KOPT-K1 (cell line): Measurements from ENCODE around the gene CDH7.

ENCODE experiments used
- H3K27ac ChIP-seq: fragments of 200-600 bp; sonication (generic); 2 replicates; pipeline ENCODE4 v1.5.1; 2016; ENCODE audit warnings: antibody characterized with exemption, mild to moderate bottlenecking, low read depth, low read length; ENCODE audit not compliant: poor library complexity, severe bottlenecking
- H3K36me3 ChIP-seq: fragments of 200-600 bp; sonication (generic); 2 replicates; pipeline ENCODE4 v1.5.1; 2017; ENCODE audit warnings: antibody characterized with exemption, mild to moderate bottlenecking, low read length, moderate library complexity; ENCODE audit not compliant: insufficient read depth
- H3K9me3 ChIP-seq: fragments of 200-600 bp; sonication (generic); 2 replicates; pipeline ENCODE4 v1.5.1; 2017; ENCODE audit warnings: antibody characterized with exemption, low read length, mild to moderate bottlenecking; ENCODE audit not compliant: insufficient read depth, poor library complexity, severe bottlenecking

The CDH7 gene

DNA sequence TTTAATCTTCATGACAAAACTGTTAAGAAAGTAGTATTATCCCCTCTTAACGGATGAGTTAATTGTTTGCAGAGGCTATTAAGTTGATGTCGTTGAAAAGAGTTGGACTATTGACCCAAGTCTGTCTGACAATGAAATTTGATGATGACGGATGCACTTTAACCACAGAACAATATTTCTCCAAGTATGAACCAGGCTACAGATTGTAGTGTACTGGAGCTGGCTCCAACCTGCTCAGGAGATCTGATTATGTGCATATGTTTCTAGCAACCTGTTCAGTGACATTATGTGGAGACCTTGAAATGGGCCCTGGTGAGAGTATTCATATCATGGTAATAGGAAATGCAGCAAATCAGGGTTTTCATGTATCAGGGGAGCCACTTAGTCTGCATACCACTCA, 174.1 kb downstream of the CDH7 start:
- H3K27ac ChIP-seq: no peak overlapping the region
- H3K9me3 ChIP-seq: no peaks in the 10 kb centered on the region
- H3K36me3 ChIP-seq: no peaks in the 10 kb centered on the region

- H3K9me3 ChIP-seq: no peaks in the 10 kb centered on the region
- H3K36me3 ChIP-seq: no peaks in the 10 kb centered on the region
- no peak overlapping the region for H3K27ac ChIP-seq
These were observed 184.1 kb downstream of the CDH7 start for GRCh38 chr18:65934874-65935273.

DNA sequence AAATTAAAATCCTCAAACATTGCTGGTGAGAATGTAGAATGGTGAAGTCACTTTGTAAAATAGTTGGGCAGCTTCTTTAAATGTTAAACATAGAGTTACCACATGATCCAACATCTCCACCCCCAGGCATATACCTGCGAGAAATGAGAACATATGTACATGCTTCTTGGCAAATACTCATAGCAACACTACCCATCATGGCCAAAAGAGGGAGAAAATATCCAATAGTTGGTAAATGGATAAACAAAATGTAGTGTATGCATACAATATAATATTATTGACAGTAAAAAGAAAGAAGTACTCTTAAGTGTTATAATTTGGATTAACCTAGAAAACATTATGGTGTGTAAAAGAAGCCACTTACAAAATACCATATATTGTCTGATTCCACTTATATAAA, 185.9 kb downstream of the CDH7 start:
- Histone ChIP-seq H3K36me3 (no peaks in the 10 kb centered on the region), H3K9me3 (no peaks in the 10 kb centered on the region), H3K27ac (no peak overlapping the region)

DNA sequence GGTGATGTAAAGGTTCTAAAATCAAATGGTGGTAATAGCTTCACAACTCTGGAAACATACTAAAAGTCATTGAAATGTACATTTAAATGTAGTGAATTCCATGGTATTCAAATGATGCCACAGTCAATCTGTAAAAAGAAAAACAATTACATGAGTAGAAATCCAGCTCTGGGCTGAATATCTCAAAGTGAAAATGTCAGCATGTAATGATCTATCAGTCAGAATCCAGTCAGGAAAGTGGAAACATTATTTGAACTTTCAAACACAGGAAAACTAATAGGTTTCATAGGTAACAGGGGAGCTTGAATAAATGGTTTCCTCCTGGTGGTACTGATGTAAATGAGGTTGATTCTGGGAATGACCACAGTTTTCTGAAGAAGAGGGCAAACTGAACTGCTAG, 186.4 kb downstream of the CDH7 start:
- Histone ChIP-seq H3K27ac (no peak overlapping the region), H3K9me3 (no peaks in the 10 kb centered on the region), H3K36me3 (no peaks in the 10 kb centered on the region)

- Histone ChIP-seq H3K27ac (no peak overlapping the region), H3K9me3 (no peaks in the 10 kb centered on the region), H3K36me3 (no peaks in the 10 kb centered on the region)
These were observed 188.0 kb downstream of the CDH7 start for GRCh38 chr18:65938592-65939372.
